ENCODE data around the gene CAPN3. TPM values are rescaled to one million over a fixed set of nuclear protein-coding genes. Genes with fewer than 3 reads are reported as not detected.

Gene CAPN3
- total RNA-seq, 2 donors from 2014 or later, result 19.8 to 37.0 TPM

- Histone ChIP-seq H3K4me1 (ENCODE audit: control insufficient read depth in 1 of 2, low read depth in 2 of 2) (no peaks in the 10 kb centered on the region), H3K27me3 (replicated peaks; ENCODE audit: insufficient read depth) (no peaks in the 10 kb centered on the region), H3K4me3 (no peak overlapping the region), H3K36me3 (no peaks in the 10 kb centered on the region), H3K9me3 (no peaks in the 10 kb centered on the region), H3K27ac (no peak overlapping the region)
- DNase-seq (ENCODE audit: low spot score) (no peak), ATAC-seq (ENCODE audit: insufficient number of reproducible peaks, low FRiP score, low read depth) (no peak)
- TF ChIP-seq CTCF (IDR thresholded peaks at IDR 0.05), result no peak
Observed at GRCh38 chr15:42374810-42375209, 15.5 kb downstream of the CAPN3 start.

GRCh38 chr15:42375252-42375651, 16.0 kb downstream of the CAPN3 start:
- H3K4me1 ChIP-seq (ENCODE audit: control insufficient read depth in 1 of 2, low read depth in 2 of 2), result no peaks in the 10 kb centered on the region
- H3K36me3 ChIP-seq, result no peaks in the 10 kb centered on the region
- H3K4me3 ChIP-seq, result no peak overlapping the region
- no peaks in the 10 kb centered on the region for H3K27me3 ChIP-seq (replicated peaks; ENCODE audit: insufficient read depth)
- H3K27ac ChIP-seq, result no peak overlapping the region
- DNase-seq (ENCODE audit: low spot score) (no peak), ATAC-seq (ENCODE audit: insufficient number of reproducible peaks, low FRiP score, low read depth) (no peak)
- no peak for TF ChIP-seq CTCF (IDR thresholded peaks at IDR 0.05)
- H3K9me3 ChIP-seq, result no peaks in the 10 kb centered on the region

- TF ChIP-seq CTCF (IDR thresholded peaks at IDR 0.05), result no peak
- ATAC-seq (ENCODE audit: insufficient number of reproducible peaks, low FRiP score, low read depth), result no peak
Observed at GRCh38 chr15:42375941-42376340, 16.6 kb downstream of the CAPN3 start.

GRCh38 chr15:42378011-42378410, 18.7 kb downstream of the CAPN3 start:
- Histone ChIP-seq H3K4me3 (no peak overlapping the region), H3K27me3 (replicated peaks; ENCODE audit: insufficient read depth) (no peaks in the 10 kb centered on the region), H3K36me3 (no peaks in the 10 kb centered on the region), H3K4me1 (ENCODE audit: control insufficient read depth in 1 of 2, low read depth in 2 of 2) (no peaks in the 10 kb centered on the region), H3K27ac (no peak overlapping the region), H3K9me3 (no peaks in the 10 kb centered on the region)
- ATAC-seq (ENCODE audit: insufficient number of reproducible peaks, low FRiP score, low read depth) (no peak), DNase-seq (ENCODE audit: low spot score) (no peak)
- no peak for TF ChIP-seq CTCF (IDR thresholded peaks at IDR 0.05)

More at GRCh38 chr15:42375941-42376340, 16.6 kb downstream of the CAPN3 start:
- H3K27ac ChIP-seq, result no peak overlapping the region
- no peaks in the 10 kb centered on the region for H3K9me3 ChIP-seq
- no peaks in the 10 kb centered on the region for H3K4me1 ChIP-seq (ENCODE audit: control insufficient read depth in 1 of 2, low read depth in 2 of 2)
- no peaks in the 10 kb centered on the region for H3K27me3 ChIP-seq (replicated peaks; ENCODE audit: insufficient read depth)
- H3K36me3 ChIP-seq, result no peaks in the 10 kb centered on the region
- no peak for DNase-seq (ENCODE audit: low spot score)
- no peak overlapping the region for H3K4me3 ChIP-seq

GRCh38 chr15:42384597-42384996, 25.3 kb downstream of the CAPN3 start:
- no peak for ATAC-seq (ENCODE audit: insufficient number of reproducible peaks, low FRiP score, low read depth)
- H3K36me3 ChIP-seq, result peaks cover 6% of the 10 kb centered on the region

More at GRCh38 chr15:42384597-42384996, 25.3 kb downstream of the CAPN3 start:
- no peak for TF ChIP-seq CTCF (IDR thresholded peaks at IDR 0.05)
- Histone ChIP-seq H3K9me3 (no peaks in the 10 kb centered on the region), H3K4me3 (no peak overlapping the region), H3K4me1 (ENCODE audit: control insufficient read depth in 1 of 2, low read depth in 2 of 2) (no peaks in the 10 kb centered on the region), H3K27me3 (replicated peaks; ENCODE audit: insufficient read depth) (no peaks in the 10 kb centered on the region), H3K27ac (no peak overlapping the region)
- no peak for DNase-seq (ENCODE audit: low spot score)
